ENCODE results near the gene TCF4.

GRCh38 chr18:55244546-55244945, 343.4 kb downstream of the TCF4 start:
- TF ChIP-seq ZNF263 (CRISPR knock-in tag; IDR thresholded peaks at IDR 0.05) (no peak), FOSL2 (CRISPR knock-in tag; IDR thresholded peaks at IDR 0.05) (no peak)

Data from HepG2 (cell line).